K562 (cell line): ENCODE results near the gene METTL25. TPM values are rescaled to one million over a fixed set of nuclear protein-coding genes. Genes with fewer than 3 reads are reported as not detected.

ENCODE experiments used
- ATAC-seq: fragments of 200-7000 bp; cut with Tn5 transposase; 3 replicates; pipeline ENCODE4 v1.9.1; 2020; ENCODE audit warnings: moderate library complexity
- BruUV-seq: library from RNA; stranded (reverse); fragments of 400-500 nt; replicated peaks from 2 replicates; lab custom pipeline; 2021; lab: Mats Ljungman, UMichigan
- CTCF ChIA-PET: fragments of 300-600 bp; formaldehyde crosslinking; extraction: SDS; loops from one replicate; lab custom pipeline; 2021; ENCODE audit warnings: low intra/inter-chr PET ratio; lab: Yijun Ruan, JAX
- POLR2A ChIA-PET: fragments of 300-600, 350-650 bp; sonication (Branson Sonifier 250); formaldehyde crosslinking; extraction: SDS; loops from one replicate; lab custom pipeline; 2021; ENCODE audit warnings: antibody characterized with exemption, inconsistent platforms; lab: Yijun Ruan, JAX
- DNase-seq, 4 experiments: peaks; one replicate each; pipeline versions ENCODE4 v3.0.0 to v3.0.0-alpha.2; 2011 to 2018; ENCODE audit warnings: low spot score in 3 of 4, mixed read lengths in 3 of 4; ENCODE audit errors: extremely low read depth in 1 of 4
- FAIRE-seq: peaks from 2 replicates; lab custom pipeline; 2011; peaks lifted over from hg19 to GRCh38; lab: Jason Lieb, UNC
- H2AFZ ChIP-seq: 2 replicates; pipeline ENCODE4 v1.6.0; 2011; ENCODE audit warnings: low read depth, low read length, control low read depth, inconsistent platforms
- H3K27ac ChIP-seq: fragments of 200-600 bp; 3 replicates; pipeline ENCODE4 v1.8.0; 2011; ENCODE audit warnings: low read depth, mild to moderate bottlenecking, control low read depth, inconsistent platforms, low read length, moderate library complexity, mixed read lengths; ENCODE audit errors: extremely low read depth
- H3K27me3 ChIP-seq, 2 experiments: fragments of 300-600 bp in 1 of 2; 2 replicates in 1 of 2; 3 replicates in 1 of 2; pipeline versions ENCODE4 v1.6.0 to v1.8.0; 2011; ENCODE audit warnings: inconsistent platforms in 2 of 2, low read length in 2 of 2, mild to moderate bottlenecking in 1 of 2, mixed read lengths in 1 of 2, moderate library complexity in 1 of 2; ENCODE audit not compliant: control insufficient read depth in 2 of 2, insufficient read depth in 2 of 2
- H3K36me3 ChIP-seq: fragments of 300-600 bp; 3 replicates; pipeline ENCODE4 v1.8.0; 2011; ENCODE audit warnings: mild to moderate bottlenecking, low read length, inconsistent platforms; ENCODE audit not compliant: control insufficient read depth, insufficient read depth
- H3K4me1 ChIP-seq, 2 experiments: fragments of 200-600 bp in 1 of 2; replicated peaks in 1 of 2; 2 replicates in 1 of 2; 3 replicates in 1 of 2; pipeline versions ENCODE4 v1.5.1 to v1.8.0; 2011; ENCODE audit warnings: inconsistent platforms in 2 of 2, low read length in 2 of 2, mild to moderate bottlenecking in 1 of 2, mixed read lengths in 1 of 2, moderate library complexity in 1 of 2; ENCODE audit not compliant: control insufficient read depth in 2 of 2, insufficient read depth in 2 of 2
- H3K4me2 ChIP-seq: 2 replicates; pipeline ENCODE4 v1.6.1; 2011; ENCODE audit warnings: low read length, control low read depth, inconsistent platforms, mixed read lengths; ENCODE audit not compliant: insufficient read depth
- H3K4me3 ChIP-seq: fragments of 200-600 bp; sonication (generic), shearing (Covaris generic); 2 replicates; pipeline ENCODE4 v1.5.1; 2016; ENCODE audit warnings: control low read depth, inconsistent platforms
- H3K79me2 ChIP-seq: fragments of 200-600 bp; 3 replicates; pipeline ENCODE4 v1.8.0; 2011; ENCODE audit warnings: low read length, inconsistent platforms; ENCODE audit not compliant: control insufficient read depth, insufficient read depth
- H3K9ac ChIP-seq, 2 experiments: 2 replicates each; pipeline versions ENCODE4 v1.6.0 to v1.6.1; 2011; ENCODE audit warnings: low read depth in 2 of 2, low read length in 2 of 2, control low read depth in 1 of 2, inconsistent platforms in 1 of 2, mild to moderate bottlenecking in 1 of 2, mixed read lengths in 1 of 2; ENCODE audit not compliant: insufficient read depth in 1 of 2
- H3K9me1 ChIP-seq: one replicate; pipeline ENCODE4 v1.6.0; 2011; ENCODE audit warnings: inconsistent platforms, mild to moderate bottlenecking, low read length, moderate library complexity; ENCODE audit not compliant: control insufficient read depth, insufficient read depth
- H3K9me3 ChIP-seq: replicated peaks from 2 replicates; pipeline ENCODE4 v1.5.1; 2011; ENCODE audit warnings: low read depth, low read length, inconsistent platforms; ENCODE audit not compliant: control insufficient read depth, insufficient read depth
- H4K20me1 ChIP-seq: replicated peaks from 2 replicates; pipeline ENCODE4 v1.6.1; 2011; ENCODE audit warnings: low read length, inconsistent platforms, mixed read lengths; ENCODE audit not compliant: control insufficient read depth, insufficient read depth
- C11orf30 ChIP-seq: fragments of 450-650 bp; IDR thresholded peaks from 2 replicates; pipeline ENCODE4 v1.6.1; 2016; ENCODE audit warnings: low read depth, mild to moderate bottlenecking
- CEBPG ChIP-seq, 3 experiments: fragments of 200-800 bp in 1 of 3; sonication (Bioruptor generic) in 1 of 3; sonication (generic) in 1 of 3; formaldehyde crosslinking in 1 of 3; IDR thresholded peaks in 2 of 3; conservative IDR thresholded peaks in 1 of 3; 2 replicates each; pipeline versions ENCODE4 v1.6.1 to v1.8.0; 2016 to 2022; ENCODE audit warnings: missing compliant biosample characterization in 2 of 3, missing genetic modification characterization in 2 of 3, mild to moderate bottlenecking in 1 of 3, missing genetic modification reagents in 1 of 3
- ELF2 ChIP-seq: fragments of 250-450 bp; sonication (Bioruptor Pico); IDR thresholded peaks from 2 replicates; pipeline ENCODE4 v1.5.0; 2021; ENCODE audit warnings: mild to moderate bottlenecking
- FUS ChIP-seq: fragments of 200-400 bp; formaldehyde crosslinking; optimal IDR thresholded peaks from 2 replicates; pipeline ENCODE3; 2017; ENCODE audit warnings: low read depth, low read length
- NCOA6 ChIP-seq: fragments of 450-650 bp; IDR thresholded peaks from 2 replicates; pipeline ENCODE4 v1.6.1; 2017; ENCODE audit warnings: mild to moderate bottlenecking
- NR2C1 ChIP-seq, 2 experiments: fragments of 450-650 bp; IDR thresholded peaks; 2 replicates each; pipeline ENCODE4 v1.6.1; 2017; ENCODE audit warnings: mild to moderate bottlenecking in 2 of 2, antibody characterized with exemption in 1 of 2, inconsistent platforms in 1 of 2, missing compliant biosample characterization in 1 of 2, missing genetic modification characterization in 1 of 2
- POLR2H ChIP-seq: IDR thresholded peaks from 2 replicates; pipeline ENCODE4 v1.6.1; 2016; ENCODE audit warnings: missing genetic modification characterization, low read depth, mild to moderate bottlenecking, control low read depth, missing compliant biosample characterization, moderate library complexity
- RBBP5 ChIP-seq: fragments of 200-600 bp; sonication (generic); IDR thresholded peaks from 2 replicates; pipeline ENCODE4 v1.6.1; 2012; ENCODE audit warnings: borderline replicate concordance, mild to moderate bottlenecking, low read length, control low read depth, inconsistent platforms; ENCODE audit not compliant: insufficient read depth, poor library complexity, severe bottlenecking
- RFX1 ChIP-seq: fragments of 450-650 bp; IDR thresholded peaks from 2 replicates; pipeline ENCODE4 v1.6.1; 2016; ENCODE audit warnings: mild to moderate bottlenecking, moderate library complexity
- ZNF12 ChIP-seq: sonication (generic); formaldehyde crosslinking; IDR thresholded peaks from 2 replicates; pipeline ENCODE4 v1.4.0; 2020; ENCODE audit warnings: mild to moderate bottlenecking, missing genetic modification reagents
- WGBS: fragments of 100-300 bp; shearing (Covaris generic); methylation state at CpG from one replicate; pipeline ENCODE4 v1.1.6; 2016; ENCODE audit warnings: low coverage, mixed read lengths; ENCODE audit not compliant: insufficient coverage; ENCODE audit errors: missing lambda C conversion rate; 5-methylcytosine and 5-hydroxymethylcytosine counted together
- in situ Hi-C: fragments of 300-500 bp; cut with MboI; formaldehyde crosslinking; loops from 4 replicates; pipeline ENCODE4 v1.15.0; 2018; ENCODE audit warnings: inconsistent platforms, mixed read lengths
- intact Hi-C: fragments of 100-400 bp; cut with micrococcal nuclease; formaldehyde crosslinking; loops from 2 replicates; pipeline ENCODE4 v1.14.2; 2022
- polyA plus RNA-seq, 8 experiments: library from polyadenylated mRNA; depleted of rRNA in 4 of 8; stranded (reverse) in 5 of 8; unstranded in 3 of 8; fragments of >200 nt; fragmentation: Nextera tagmentation in 2 of 8; fragmentation: Illumina TruSeq in 1 of 8; extraction: Ambion mirVana in 2 of 8; extraction: Trizol in 1 of 8; gene quantifications; 2 replicates each; pipeline versions ENCODE4 v1.2.1 to v1.2.3, GENCODE V29; 2011 to 2014; ENCODE audit warnings: inconsistent platforms in 1 of 8, missing spikeins in 1 of 8
- total RNA-seq, 7 experiments: library from RNA; depleted of rRNA in 6 of 7; stranded (reverse); fragments of >200 nt in 6 of 7; fragmentation: Illumina TruSeq in 2 of 7; extraction: Trizol in 2 of 7; gene quantifications; 2 replicates each; pipeline versions ENCODE4 v1.2.1 to v1.2.3, GENCODE V29; 2011 to 2021; ENCODE audit warnings: low replicate concordance in 1 of 7
- TF ChIP-seq, protein P1 (sequence below): sonication (generic); formaldehyde crosslinking; IDR thresholded peaks from 2 replicates; pipeline ENCODE4 v1.8.0; 2022; ENCODE audit warnings: missing genetic modification reagents, mild to moderate bottlenecking, moderate library complexity, borderline replicate concordance
- TF ChIP-seq, protein P2 (sequence below): fragments of 450-650 bp; formaldehyde crosslinking; IDR thresholded peaks from 2 replicates; pipeline ENCODE4 v1.4.0; 2022; ENCODE audit warnings: missing genetic modification characterization
- TF ChIP-seq, protein P3 (sequence below): IDR thresholded peaks from 3 replicates; pipeline ENCODE4 v1.6.1; 2011; ENCODE audit warnings: borderline replicate concordance, mild to moderate bottlenecking; ENCODE audit not compliant: insufficient read length, insufficient read depth

METTL25 gene
- total and polyA plus RNA-seq, 9 of the 15 experiments (the other 6 are each of a cell fraction or from before 2014, with no cell fraction given), result 0.50 to 2.4 (median 1.9) TPM

DNA sequence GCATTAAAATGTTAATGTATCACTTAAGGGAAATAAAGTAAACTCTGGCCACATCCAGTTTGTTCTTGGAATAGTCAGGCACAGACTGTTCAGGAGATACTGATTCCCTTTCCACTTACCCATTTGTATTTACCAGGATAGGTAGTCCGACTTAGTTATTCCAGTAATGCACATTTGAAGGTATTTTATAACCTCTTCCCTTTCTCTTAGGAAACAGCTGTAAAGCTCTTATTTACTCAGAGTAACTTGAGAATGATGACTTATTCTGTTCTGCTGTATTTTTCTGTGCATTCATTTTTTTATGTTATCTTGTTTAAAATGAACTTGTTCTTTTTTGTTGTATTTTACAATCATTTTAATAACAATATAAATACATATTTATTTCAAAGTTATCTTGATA is 78.0 kb downstream of the METTL25 start:
- H3K9me1 ChIP-seq, result no peaks in the 10 kb centered on the region
- ATAC-seq, result no peak
- in situ Hi-C loops (no loop called here), intact Hi-C loops (no loop called here)
- POLR2A ChIA-PET, result interaction anchor here (0.6 kb wide), 1 partner anchor 1544 kb away, joined by 3 read pairs; no protein-coding TSS in a partner anchor
- TF ChIP-seq POLR2H (tag), result no peak
- no peak for TF ChIP-seq RBBP5
- TF ChIP-seq NCOA6, result no peak
- TF ChIP-seq, protein P1, sequence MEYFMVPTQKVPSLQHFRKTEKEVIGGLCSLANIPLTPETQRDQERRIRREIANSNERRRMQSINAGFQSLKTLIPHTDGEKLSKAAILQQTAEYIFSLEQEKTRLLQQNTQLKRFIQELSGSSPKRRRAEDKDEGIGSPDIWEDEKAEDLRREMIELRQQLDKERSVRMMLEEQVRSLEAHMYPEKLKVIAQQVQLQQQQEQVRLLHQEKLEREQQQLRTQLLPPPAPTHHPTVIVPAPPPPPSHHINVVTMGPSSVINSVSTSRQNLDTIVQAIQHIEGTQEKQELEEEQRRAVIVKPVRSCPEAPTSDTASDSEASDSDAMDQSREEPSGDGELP (CRISPR knock-in tag), result no peak
- no peak for TF ChIP-seq ZNF12 (CRISPR knock-in tag)
- no peak for TF ChIP-seq CEBPG (CRISPR knock-in tag; IDR thresholded peaks at IDR 0.05)
- TF ChIP-seq CEBPG (tag; conservative IDR thresholded peaks at IDR 0.05 in 1 of 2, IDR thresholded peaks at IDR 0.05 in 1 of 2), result no peak
- no peak for TF ChIP-seq FUS
- TF ChIP-seq, protein P2, sequence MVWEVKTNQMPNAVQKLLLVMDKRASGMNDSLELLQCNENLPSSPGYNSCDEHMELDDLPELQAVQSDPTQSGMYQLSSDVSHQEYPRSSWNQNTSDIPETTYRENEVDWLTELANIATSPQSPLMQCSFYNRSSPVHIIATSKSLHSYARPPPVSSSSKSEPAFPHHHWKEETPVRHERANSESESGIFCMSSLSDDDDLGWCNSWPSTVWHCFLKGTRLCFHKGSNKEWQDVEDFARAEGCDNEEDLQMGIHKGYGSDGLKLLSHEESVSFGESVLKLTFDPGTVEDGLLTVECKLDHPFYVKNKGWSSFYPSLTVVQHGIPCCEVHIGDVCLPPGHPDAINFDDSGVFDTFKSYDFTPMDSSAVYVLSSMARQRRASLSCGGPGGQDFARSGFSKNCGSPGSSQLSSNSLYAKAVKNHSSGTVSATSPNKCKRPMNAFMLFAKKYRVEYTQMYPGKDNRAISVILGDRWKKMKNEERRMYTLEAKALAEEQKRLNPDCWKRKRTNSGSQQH, result no peak
- no peak for TF ChIP-seq NR2C1 (IDR thresholded peaks at IDR 0.05)
- TF ChIP-seq NR2C1 (tag; IDR thresholded peaks at IDR 0.05), result no peak
- TF ChIP-seq, protein P3, sequence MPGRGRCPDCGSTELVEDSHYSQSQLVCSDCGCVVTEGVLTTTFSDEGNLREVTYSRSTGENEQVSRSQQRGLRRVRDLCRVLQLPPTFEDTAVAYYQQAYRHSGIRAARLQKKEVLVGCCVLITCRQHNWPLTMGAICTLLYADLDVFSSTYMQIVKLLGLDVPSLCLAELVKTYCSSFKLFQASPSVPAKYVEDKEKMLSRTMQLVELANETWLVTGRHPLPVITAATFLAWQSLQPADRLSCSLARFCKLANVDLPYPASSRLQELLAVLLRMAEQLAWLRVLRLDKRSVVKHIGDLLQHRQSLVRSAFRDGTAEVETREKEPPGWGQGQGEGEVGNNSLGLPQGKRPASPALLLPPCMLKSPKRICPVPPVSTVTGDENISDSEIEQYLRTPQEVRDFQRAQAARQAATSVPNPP, result no peak
- TF ChIP-seq ELF2 (CRISPR knock-in tag), result no peak
- TF ChIP-seq C11orf30, result no peak
- no peak for TF ChIP-seq RFX1
- H3K27ac ChIP-seq, result no peak overlapping the region
- CTCF ChIA-PET, result no interaction called here
- no peak overlapping the region for H2AFZ ChIP-seq
- H3K9me3 ChIP-seq, result no peaks in the 10 kb centered on the region; the same call in 1 of the 2 replicates
- FAIRE-seq, result no peak
- no peaks in the 10 kb centered on the region for H3K27me3 ChIP-seq
- no peak overlapping the region for H3K9ac ChIP-seq
- no peak overlapping the region for H3K4me3 ChIP-seq
- no peak overlapping the region for H3K4me2 ChIP-seq
- no peak for DNase-seq
- no peaks in the 10 kb centered on the region for H3K36me3 ChIP-seq
- H3K4me1 ChIP-seq, result no peaks in the 10 kb centered on the region
- WGBS, result 0% methylated on average over 1 of the region's 1 CpG
- BruUV-seq, result no TSS peak
- H3K79me2 ChIP-seq, result no peaks in the 10 kb centered on the region
- no peaks in the 10 kb centered on the region for H4K20me1 ChIP-seq
